Measurements from ENCODE around the gene GPR156.

GPR156 gene

GRCh38 chr3:120204338-120204737, 80.7 kb downstream of the GPR156 start:
- no peaks in the 10 kb centered on the region for H3K9me3 ChIP-seq (replicated peaks in 1 of 11)
- no peaks in the 10 kb centered on the region for H4K20me1 ChIP-seq
- H3K9ac ChIP-seq: no peak overlapping the region
- peak overlapping the region in 2 of 11 experiments; percentile 17 to 21; a peak in 2 of 22 replicates for H3K27ac ChIP-seq
- peak overlapping the region in 7 of 11 experiments; percentile 20 to 63 (median 54); a peak in 7 of 22 replicates for H3K4me2 ChIP-seq
- peaks cover 0 to 27% (median 17%) of the 10 kb centered on the region in 10 experiments; a peak in 11 of 20 replicates for H3K4me1 ChIP-seq
- no peak overlapping the region for H3K4me3 ChIP-seq
- no peak for TF ChIP-seq Cebpa-rat (IDR thresholded peaks at IDR 0.05)
- H3K27me3 ChIP-seq: no peaks in the 10 kb centered on the region
- H3K36me3 ChIP-seq: no peaks in the 10 kb centered on the region

DNA sequence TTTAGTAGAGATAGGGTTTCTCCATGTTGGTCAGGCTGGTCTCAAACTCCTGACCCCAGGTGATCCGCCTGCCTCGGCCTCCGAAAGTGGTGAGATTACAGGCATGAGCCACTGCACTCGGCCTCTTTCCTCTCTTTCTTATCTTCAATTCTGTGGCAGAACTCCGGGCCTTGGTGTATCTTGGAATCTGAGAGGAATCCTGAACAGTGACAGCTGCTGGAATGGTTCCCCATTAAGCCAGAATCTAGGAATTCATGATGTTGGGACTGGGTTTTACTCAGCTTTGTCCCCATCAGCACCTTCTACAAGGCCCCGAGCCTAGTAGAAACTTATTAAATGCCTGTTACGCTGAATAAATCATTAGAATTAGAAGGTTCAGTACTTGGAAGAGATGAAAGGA, 81.4 kb downstream of the GPR156 start:
- Histone ChIP-seq H3K27ac (peak overlapping the region in 5 of 11 experiments; percentile 5 to 40 (median 17); a peak in 6 of 22 replicates), H3K4me3 (no peak overlapping the region), H3K27me3 (no peaks in the 10 kb centered on the region)

DNA sequence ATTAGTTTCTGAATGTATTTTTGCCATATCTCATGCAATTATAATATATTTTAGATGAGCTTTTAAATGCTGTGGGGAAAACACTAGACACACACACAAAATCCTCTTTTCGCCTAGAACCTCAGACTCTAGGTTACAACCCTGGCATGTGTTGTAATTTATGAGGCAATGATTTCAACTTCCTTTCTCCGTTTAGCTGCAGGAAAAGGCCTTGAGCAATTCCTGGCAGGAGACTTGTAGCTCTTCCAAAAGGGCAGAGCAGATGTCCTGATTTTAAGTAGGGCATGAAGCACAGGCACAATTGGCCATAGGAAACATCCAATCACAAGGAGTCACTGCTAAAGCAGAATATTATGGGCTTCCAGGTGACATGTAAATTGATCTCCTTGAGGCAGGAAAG, 82.0 kb downstream of the GPR156 start:
- Histone ChIP-seq H3K9ac (no peak overlapping the region), H3K4me2 (peak overlapping the region in 7 of 11 experiments; percentile 26 to 63 (median 54); a peak in 13 of 22 replicates), H3K4me3 (no peak overlapping the region), H3K4me1 (peaks cover 0 to 27% (median 17%) of the 10 kb centered on the region in 10 experiments; a peak in 11 of 20 replicates), H4K20me1 (no peaks in the 10 kb centered on the region), H3K27me3 (no peaks in the 10 kb centered on the region), H3K36me3 (no peaks in the 10 kb centered on the region), H3K9me3 (replicated peaks in 1 of 11) (no peaks in the 10 kb centered on the region), H3K27ac (peak overlapping the region in 6 of 11 experiments; percentile 3 to 40 (median 19); a peak in 8 of 22 replicates)
- peak in 3 of 11 experiments; percentile 16 to 65 (median 22); a peak in 4 of 22 replicates for TF ChIP-seq Cebpa-rat (IDR thresholded peaks at IDR 0.05)

More for the DNA sequence above, 81.4 kb downstream of the GPR156 start:
- Histone ChIP-seq H3K9me3 (replicated peaks in 1 of 11) (no peaks in the 10 kb centered on the region), H3K9ac (no peak overlapping the region), H3K4me1 (peaks cover 0 to 27% (median 17%) of the 10 kb centered on the region in 10 experiments; a peak in 11 of 20 replicates), H4K20me1 (no peaks in the 10 kb centered on the region), H3K36me3 (no peaks in the 10 kb centered on the region), H3K4me2 (peak overlapping the region in 7 of 11 experiments; percentile 26 to 63 (median 54); a peak in 12 of 22 replicates)
- no peak for TF ChIP-seq Cebpa-rat (IDR thresholded peaks at IDR 0.05)

DNA sequence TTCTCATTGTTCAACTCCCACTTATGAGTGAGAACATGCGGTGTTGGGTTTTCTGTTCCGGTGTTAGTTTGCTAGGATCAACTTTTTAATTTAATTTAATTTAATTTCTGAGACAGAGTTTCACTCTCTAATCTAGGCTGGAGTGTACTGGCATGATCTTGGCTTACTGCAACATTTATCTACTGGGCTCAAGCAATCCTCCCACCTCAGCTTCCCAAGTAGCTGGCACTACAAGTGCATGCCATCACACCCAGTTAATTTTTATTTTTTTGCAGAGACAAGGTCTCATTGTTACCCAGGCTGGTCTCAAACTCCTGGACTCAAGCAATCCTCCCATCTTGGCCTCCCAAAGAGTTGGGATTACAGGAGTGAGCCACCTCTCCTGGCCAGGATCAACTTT, 82.7 kb downstream of the GPR156 start:
- TF ChIP-seq Cebpa-rat (IDR thresholded peaks at IDR 0.05): no peak
- H3K4me2 ChIP-seq: peak overlapping the region in 6 of 11 experiments; percentile 26 to 63 (median 56); a peak in 10 of 22 replicates
- H3K27me3 ChIP-seq: no peaks in the 10 kb centered on the region

GRCh38 chr3:120200493-120201235, 84.4 kb downstream of the GPR156 start:
- H3K4me2 ChIP-seq: no peak overlapping the region
- no peak for TF ChIP-seq Cebpa-rat (IDR thresholded peaks at IDR 0.05)
- H3K4me3 ChIP-seq: no peak overlapping the region
- H3K27me3 ChIP-seq: no peaks in the 10 kb centered on the region
- no peak overlapping the region for H3K9ac ChIP-seq
- no peak overlapping the region for H3K27ac ChIP-seq
- H3K9me3 ChIP-seq (replicated peaks in 1 of 11): no peaks in the 10 kb centered on the region
- H4K20me1 ChIP-seq: no peaks in the 10 kb centered on the region
- H3K36me3 ChIP-seq: no peaks in the 10 kb centered on the region
- H3K4me1 ChIP-seq: peaks cover 0 to 27% (median 17%) of the 10 kb centered on the region in 10 experiments; a peak in 11 of 20 replicates

More for the DNA sequence above, 82.7 kb downstream of the GPR156 start:
- no peaks in the 10 kb centered on the region for H4K20me1 ChIP-seq
- no peak overlapping the region for H3K4me3 ChIP-seq
- peaks cover 0 to 27% (median 17%) of the 10 kb centered on the region in 10 experiments; a peak in 11 of 20 replicates for H3K4me1 ChIP-seq
- H3K27ac ChIP-seq: peak overlapping the region in 5 of 11 experiments; percentile 5 to 37 (median 17); a peak in 6 of 22 replicates
- no peaks in the 10 kb centered on the region for H3K36me3 ChIP-seq
- no peak overlapping the region for H3K9ac ChIP-seq
- H3K9me3 ChIP-seq (replicated peaks in 1 of 11): no peaks in the 10 kb centered on the region

GRCh38 chr3:120198305-120198878, 86.6 kb downstream of the GPR156 start:
- Histone ChIP-seq H3K27ac (no peak overlapping the region), H4K20me1 (no peaks in the 10 kb centered on the region), H3K4me2 (no peak overlapping the region), H3K4me3 (no peak overlapping the region), H3K9ac (no peak overlapping the region), H3K36me3 (no peaks in the 10 kb centered on the region), H3K4me1 (peaks cover 0 to 12% (median 10%) of the 10 kb centered on the region in 10 experiments; a peak in 11 of 20 replicates), H3K9me3 (replicated peaks in 1 of 11) (no peaks in the 10 kb centered on the region), H3K27me3 (no peaks in the 10 kb centered on the region)
- TF ChIP-seq Cebpa-rat (IDR thresholded peaks at IDR 0.05): no peak

DNA sequence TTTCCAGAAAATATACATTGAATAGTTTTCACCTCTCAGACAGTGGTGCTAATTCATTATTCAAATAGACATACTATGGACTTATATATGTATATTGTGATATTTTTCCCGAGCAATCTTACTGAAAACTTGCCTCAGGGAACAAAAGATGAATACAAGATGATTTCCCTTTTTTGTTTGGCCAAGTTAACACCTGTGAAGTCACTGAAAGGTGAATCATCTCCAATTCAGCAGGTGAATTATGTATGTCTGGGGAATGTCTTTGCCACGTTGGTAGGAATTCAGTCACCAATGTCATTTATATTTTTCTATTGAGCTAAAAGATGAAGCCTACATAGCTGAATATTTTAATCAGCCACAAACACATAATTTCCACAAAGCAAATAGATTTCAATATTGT, 88.2 kb downstream of the GPR156 start:
- H3K9me3 ChIP-seq (replicated peaks in 1 of 11): no peaks in the 10 kb centered on the region
- H3K4me2 ChIP-seq: no peak overlapping the region
- H4K20me1 ChIP-seq: no peaks in the 10 kb centered on the region
- no peak overlapping the region for H3K4me3 ChIP-seq
- no peaks in the 10 kb centered on the region for H3K27me3 ChIP-seq
- TF ChIP-seq Cebpa-rat (IDR thresholded peaks at IDR 0.05): no peak
- no peak overlapping the region for H3K9ac ChIP-seq
- H3K36me3 ChIP-seq: no peaks in the 10 kb centered on the region
- H3K27ac ChIP-seq: no peak overlapping the region
- no peaks in the 10 kb centered on the region for H3K4me1 ChIP-seq

DNA sequence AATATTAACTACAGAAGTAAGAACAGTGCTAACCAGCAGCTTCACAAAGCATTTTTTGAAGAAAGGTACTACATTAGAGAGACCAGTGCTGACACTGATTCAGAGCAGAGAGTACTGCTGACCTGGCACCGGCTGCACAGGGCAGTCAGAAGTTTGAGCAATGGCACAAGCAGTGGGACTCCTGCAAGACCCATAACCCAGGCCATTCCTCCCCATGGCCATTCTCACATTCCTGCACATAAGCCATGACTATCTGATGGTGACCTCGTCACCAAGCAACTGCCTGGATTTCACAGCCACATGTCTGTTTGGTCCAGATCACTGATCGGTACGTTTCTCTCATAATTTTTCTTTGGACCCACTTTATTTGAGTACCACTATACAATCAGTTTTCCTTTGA, 88.7 kb downstream of the GPR156 start:
- no peak for TF ChIP-seq Cebpa-rat (IDR thresholded peaks at IDR 0.05)
- Histone ChIP-seq H3K4me2 (no peak overlapping the region), H3K4me3 (no peak overlapping the region), H4K20me1 (no peaks in the 10 kb centered on the region), H3K9ac (no peak overlapping the region), H3K36me3 (no peaks in the 10 kb centered on the region), H3K4me1 (no peaks in the 10 kb centered on the region), H3K9me3 (replicated peaks in 1 of 11) (0 out of 22 replicates have a peak, but pooled peaks cover 0 to 2% (median 0%) of the 10 kb centered on the region in 11 experiments), H3K27ac (no peak overlapping the region), H3K27me3 (no peaks in the 10 kb centered on the region)

GRCh38 chr3:120193554-120193953, 91.5 kb downstream of the GPR156 start:
- no peaks in the 10 kb centered on the region for H3K36me3 ChIP-seq
- H3K9me3 ChIP-seq (replicated peaks in 1 of 11): 0 out of 22 replicates have a peak, but pooled peaks cover 0 to 7% (median 0%) of the 10 kb centered on the region in 11 experiments
- no peak for TF ChIP-seq Cebpa-rat (IDR thresholded peaks at IDR 0.05)
- no peaks in the 10 kb centered on the region for H3K4me1 ChIP-seq
- no peak overlapping the region for H3K4me2 ChIP-seq
- H3K27me3 ChIP-seq: no peaks in the 10 kb centered on the region
- no peak overlapping the region for H3K27ac ChIP-seq
- H3K4me3 ChIP-seq: no peak overlapping the region
- no peak overlapping the region for H3K9ac ChIP-seq
- H4K20me1 ChIP-seq: no peaks in the 10 kb centered on the region
